GM23248 (cell line): Measurements from ENCODE around the gene ING5. TPM values are rescaled to one million over a fixed set of nuclear protein-coding genes. Genes with fewer than 3 reads are reported as not detected.

Experiments used
- DNase-seq: peaks from one replicate; pipeline ENCODE4 v3.0.0-alpha.2; 2015
- H2AFZ ChIP-seq: fragments of 200-600 bp; sonication (generic); 2 replicates; pipeline ENCODE4 v1.6.1; 2016; ENCODE audit warnings: antibody characterized with exemption
- H3F3A ChIP-seq: fragments of 200-600 bp; sonication (generic); 2 replicates; pipeline ENCODE4 v1.6.1; 2016; ENCODE audit warnings: mild to moderate bottlenecking, antibody characterized with exemption, mixed run types; ENCODE audit not compliant: insufficient read depth
- H3K27ac ChIP-seq: fragments of 200-600 bp; sonication (generic); 2 replicates; pipeline ENCODE4 v1.5.1; 2016; ENCODE audit warnings: mild to moderate bottlenecking
- H3K27me3 ChIP-seq: fragments of 200-600 bp; sonication (generic); replicated peaks from 2 replicates; pipeline ENCODE4 v1.6.1; 2016; ENCODE audit warnings: mild to moderate bottlenecking; ENCODE audit not compliant: insufficient read depth
- H3K36me3 ChIP-seq: fragments of 200-600 bp; sonication (generic); 2 replicates; pipeline ENCODE4 v1.6.1; 2016; ENCODE audit warnings: low read depth, mild to moderate bottlenecking
- H3K4me1 ChIP-seq: fragments of 200-600 bp; sonication (generic); 2 replicates; pipeline ENCODE4 v1.6.1; 2016; ENCODE audit warnings: mild to moderate bottlenecking; ENCODE audit not compliant: insufficient read depth
- H3K4me2 ChIP-seq: fragments of 200-600 bp; sonication (generic); one replicate; pipeline ENCODE4 v1.6.1; 2016; ENCODE audit warnings: mild to moderate bottlenecking; ENCODE audit not compliant: unreplicated experiment
- H3K4me3 ChIP-seq: fragments of 200-600 bp; sonication (generic); 2 replicates; pipeline ENCODE4 v1.5.1; 2016; ENCODE audit warnings: mild to moderate bottlenecking
- H3K79me2 ChIP-seq: fragments of 200-600 bp; sonication (generic); 2 replicates; pipeline ENCODE4 v1.6.1; 2016; ENCODE audit warnings: mild to moderate bottlenecking; ENCODE audit not compliant: insufficient read depth
- H3K9ac ChIP-seq: fragments of 200-600 bp; sonication (generic); 2 replicates; pipeline ENCODE4 v1.6.1; 2016; ENCODE audit warnings: mild to moderate bottlenecking
- H3K9me2 ChIP-seq: fragments of 200-600 bp; sonication (generic); 2 replicates; pipeline ENCODE4 v1.6.1; 2016; ENCODE audit warnings: mixed run types, mild to moderate bottlenecking, moderate library complexity; ENCODE audit not compliant: insufficient read depth
- H3K9me3 ChIP-seq: fragments of 200-600 bp; sonication (generic); one replicate; pipeline ENCODE4 v1.6.1; 2017; ENCODE audit warnings: low read depth
- H4K20me1 ChIP-seq: fragments of 200-600 bp; sonication (generic); 2 replicates; pipeline ENCODE4 v1.6.0; 2016; ENCODE audit not compliant: insufficient read depth
- EZH2 ChIP-seq: fragments of 200-600 bp; sonication (generic); IDR thresholded peaks from 2 replicates; pipeline ENCODE4 v1.6.1; 2018; ENCODE audit warnings: antibody characterized with exemption, mild to moderate bottlenecking; ENCODE audit not compliant: insufficient read depth, poor library complexity, severe bottlenecking
- EZH2phosphoT487 ChIP-seq: fragments of 200-600 bp; sonication (generic); IDR thresholded peaks from 2 replicates; pipeline ENCODE4 v1.6.1; 2018; ENCODE audit warnings: antibody characterized with exemption, moderate library complexity, mild to moderate bottlenecking, low read depth; ENCODE audit not compliant: insufficient read depth
- WGBS, 2 experiments: methylation state at CpG; one replicate each; pipeline ENCODE4 v1.1.6; 2015 to 2017; ENCODE audit warnings: low lambda C conversion rate in 2 of 2, low coverage in 1 of 2; ENCODE audit errors: missing lambda C conversion rate in 2 of 2; 5-methylcytosine and 5-hydroxymethylcytosine counted together
- in situ Hi-C: fragments of 300-500 bp; cut with MboI; formaldehyde crosslinking; loops from 2 replicates; pipeline ENCODE4 v1.15.0; 2020
- polyA plus RNA-seq: library from polyadenylated mRNA; unstranded; fragments of >200 nt; fragmentation: Nextera tagmentation; extraction: Ambion mirVana; gene quantifications from 2 replicates; pipeline ENCODE4 v1.2.1, GENCODE V29; 2016
- total RNA-seq: library from RNA; depleted of rRNA; stranded (reverse); fragments of >200 nt; shearing (Covaris generic); gene quantifications from 2 replicates; pipeline ENCODE4 v1.2.3, GENCODE V29; 2014

The ING5 gene
- total and polyA plus RNA-seq, 2 experiments from 2014 or later = 9.8 to 20.3 TPM

GRCh38 chr2:241678307-241678706 is 23.5 kb upstream of the ING5 start:
- peaks cover 39% of the 10 kb centered on the region for H3F3A ChIP-seq
- no peak overlapping the region for H3K27ac ChIP-seq
- in situ Hi-C loops = no loop called here
- no peak overlapping the region for H3K4me3 ChIP-seq
- DNase-seq = no peak
- 85 to 86% methylated on average over 18 of the region's 18 CpGs for WGBS, 2 experiments
- no peaks in the 10 kb centered on the region for H3K9me3 ChIP-seq
- H3K4me2 ChIP-seq = no peak overlapping the region
- no peaks in the 10 kb centered on the region for H3K9me2 ChIP-seq
- peaks cover 27% of the 10 kb centered on the region for H3K79me2 ChIP-seq
- H3K4me1 ChIP-seq = peaks cover 23% of the 10 kb centered on the region
- no peak overlapping the region for H3K9ac ChIP-seq
- H3K36me3 ChIP-seq = peaks cover 3% of the 10 kb centered on the region; the same call in 1 of the 2 replicates
- TF ChIP-seq EZH2 = no peak
- no peak for TF ChIP-seq EZH2phosphoT487
- H2AFZ ChIP-seq = no peak overlapping the region
- H3K27me3 ChIP-seq = no peaks in the 10 kb centered on the region
- no peaks in the 10 kb centered on the region for H4K20me1 ChIP-seq

GRCh38 chr2:241678784-241679540 is 22.9 kb upstream of the ING5 start:
- H3K27me3 ChIP-seq = no peaks in the 10 kb centered on the region
- H3K4me1 ChIP-seq = peaks cover 23% of the 10 kb centered on the region
- H3K79me2 ChIP-seq = peaks cover 33% of the 10 kb centered on the region
- TF ChIP-seq EZH2phosphoT487 (no peak), EZH2 (no peak)
- no peak overlapping the region for H3K27ac ChIP-seq
- 86 to 89% methylated on average over 22 of the region's 22 CpGs for WGBS, 2 experiments
- H3K36me3 ChIP-seq = peaks cover 4% of the 10 kb centered on the region
- H3K9me2 ChIP-seq = no peaks in the 10 kb centered on the region
- H2AFZ ChIP-seq = no peak overlapping the region
- in situ Hi-C loops = no loop called here
- H3K9ac ChIP-seq = no peak overlapping the region
- no peak overlapping the region for H3K4me2 ChIP-seq
- no peaks in the 10 kb centered on the region for H3K9me3 ChIP-seq
- H3F3A ChIP-seq = peaks cover 43% of the 10 kb centered on the region
- H3K4me3 ChIP-seq = no peak overlapping the region
- DNase-seq = no peak
- no peaks in the 10 kb centered on the region for H4K20me1 ChIP-seq

GRCh38 chr2:241680044-241680443 is 21.8 kb upstream of the ING5 start:
- peaks cover 23% of the 10 kb centered on the region for H3K4me1 ChIP-seq
- TF ChIP-seq EZH2 (no peak), EZH2phosphoT487 (no peak)
- WGBS, 2 experiments = 93 to 95% methylated on average over 12 of the region's 12 CpGs
- no peaks in the 10 kb centered on the region for H3K9me3 ChIP-seq
- peaks cover 9% of the 10 kb centered on the region for H3K36me3 ChIP-seq
- peak overlapping the region; percentile 87 for H3K4me2 ChIP-seq
- peaks cover 44% of the 10 kb centered on the region for H3K79me2 ChIP-seq
- H2AFZ ChIP-seq = no peak overlapping the region
- DNase-seq = no peak
- no peaks in the 10 kb centered on the region for H3K27me3 ChIP-seq
- no peaks in the 10 kb centered on the region for H3K9me2 ChIP-seq
- no peak overlapping the region; the same call in 1 of the 2 replicates for H3K9ac ChIP-seq
- H3K4me3 ChIP-seq = no peak overlapping the region
- H3F3A ChIP-seq = peaks cover 43% of the 10 kb centered on the region
- no peaks in the 10 kb centered on the region for H4K20me1 ChIP-seq
- H3K27ac ChIP-seq = peak overlapping the region; percentile 91
- in situ Hi-C loops = no loop called here

- Histone ChIP-seq H3K27ac (peak overlapping the region; percentile 91), H3K4me2 (peak overlapping the region; percentile 87), H3F3A (peaks cover 43% of the 10 kb centered on the region), H3K27me3 (no peaks in the 10 kb centered on the region), H3K9me3 (no peaks in the 10 kb centered on the region), H3K4me3 (peak overlapping the region; percentile 38), H3K9ac (peak overlapping the region; percentile 71), H3K36me3 (peaks cover 9% of the 10 kb centered on the region), H3K9me2 (no peaks in the 10 kb centered on the region), H4K20me1 (no peaks in the 10 kb centered on the region), H3K79me2 (peaks cover 54% of the 10 kb centered on the region), H2AFZ (no peak overlapping the region), H3K4me1 (peaks cover 30% of the 10 kb centered on the region)
- in situ Hi-C loops = no loop called here
- TF ChIP-seq EZH2 = no peak
- no peak for TF ChIP-seq EZH2phosphoT487
- WGBS, 2 experiments = 11 to 14% methylated on average over 14 of the region's 14 CpGs
- DNase-seq = peak; percentile 99
Observed at GRCh38 chr2:241680827-241681599, 20.8 kb upstream of the ING5 start.
